Activated CD4-positive, alpha-beta T cell treated with anti-CD3 and anti-CD28 coated beads, Interleukin-2, amount 10 ng/mL, durations not matched to agents 24 days and 14 days (primary cell): ENCODE measurements around the gene B4GALT7. TPM values are rescaled to one million over a fixed set of nuclear protein-coding genes. Genes with fewer than 3 reads are reported as not detected.

Source experiments
- DNase-seq: peaks from one replicate; pipeline ENCODE4 v3.0.0; 2022
- H3K27ac Mint-ChIP-seq: one replicate; pipeline ENCODE4 v1.8.0; 2022; ENCODE audit warnings: mild to moderate bottlenecking, mixed read lengths
- H3K27me3 Mint-ChIP-seq: one replicate; pipeline ENCODE4 v1.8.0; 2022; ENCODE audit warnings: mixed read lengths
- H3K36me3 Mint-ChIP-seq: one replicate; pipeline ENCODE4 v1.8.0; 2022; ENCODE audit warnings: low read depth, mild to moderate bottlenecking, mixed read lengths
- H3K4me1 Mint-ChIP-seq: one replicate; pipeline ENCODE4 v1.8.0; 2021; ENCODE audit warnings: mixed read lengths
- H3K4me3 Mint-ChIP-seq: one replicate; pipeline ENCODE4 v1.8.0; 2022; ENCODE audit warnings: mild to moderate bottlenecking, moderate library complexity, mixed read lengths
- H3K9me3 Mint-ChIP-seq: one replicate; pipeline ENCODE4 v1.8.0; 2021; ENCODE audit warnings: mixed read lengths
- intact Hi-C: fragments of 100-400 bp; cut with micrococcal nuclease; formaldehyde crosslinking; loops from one replicate; pipeline ENCODE4 v1.15.1; 2023
- total RNA-seq: library from RNA; stranded (reverse); gene quantifications from 2 replicates; pipeline ENCODE4 v1.2.3, GENCODE V29; 2022

Gene B4GALT7
- total RNA-seq, 1 donor from 2014 or later = 27.7 TPM

GRCh38 chr5:177598477-177598876 is 1.5 kb upstream of the B4GALT7 start:
- peak; percentile 56 for DNase-seq
- peaks cover 37% of the 10 kb centered on the region for H3K36me3 Mint-ChIP-seq
- H3K4me3 Mint-ChIP-seq = peak overlapping the region; percentile 97
- intact Hi-C loops = loop anchor here (10.0 kb wide), 1 partner anchor 194 kb away; the partner anchor contains the start of genes F12 and PFN3
- H3K27me3 Mint-ChIP-seq = no peaks in the 10 kb centered on the region
- H3K9me3 Mint-ChIP-seq = no peaks in the 10 kb centered on the region
- peaks cover 23% of the 10 kb centered on the region for H3K4me1 Mint-ChIP-seq
- peak overlapping the region; percentile 48 for H3K27ac Mint-ChIP-seq

DNA sequence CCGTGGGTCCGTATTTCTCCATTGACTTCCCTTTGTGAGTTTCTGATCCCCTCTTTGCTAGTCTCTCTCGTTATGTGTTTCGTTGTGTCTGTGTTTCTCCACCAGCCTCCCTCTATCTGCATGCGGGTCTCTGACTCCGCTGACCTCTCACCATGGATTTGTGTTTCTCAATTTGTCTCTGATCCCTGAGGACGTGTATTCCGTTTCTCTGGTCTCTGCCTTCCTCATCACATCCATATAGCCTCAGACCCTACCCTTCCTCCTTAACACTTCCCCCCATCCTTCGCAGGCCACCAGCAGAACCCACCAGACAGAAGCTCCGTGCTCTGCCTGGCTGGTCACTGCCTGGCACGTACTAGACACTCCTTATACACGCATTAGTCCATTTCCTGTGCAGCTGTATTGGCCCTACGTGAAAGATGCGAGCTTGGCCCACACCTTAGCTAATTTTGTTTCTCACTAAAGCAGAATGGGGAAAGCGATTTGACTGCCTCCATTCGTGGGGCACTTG is 631 bp downstream of the B4GALT7 start:
- Mint-ChIP-seq H3K27me3 (no peaks in the 10 kb centered on the region), H3K27ac (peak overlapping the region; percentile 92), H3K4me1 (peaks cover 18% of the 10 kb centered on the region), H3K4me3 (peak overlapping the region; percentile 97), H3K36me3 (peaks cover 22% of the 10 kb centered on the region), H3K9me3 (no peaks in the 10 kb centered on the region)
- peak; percentile 71 for DNase-seq
- intact Hi-C loops = no loop called here

DNA sequence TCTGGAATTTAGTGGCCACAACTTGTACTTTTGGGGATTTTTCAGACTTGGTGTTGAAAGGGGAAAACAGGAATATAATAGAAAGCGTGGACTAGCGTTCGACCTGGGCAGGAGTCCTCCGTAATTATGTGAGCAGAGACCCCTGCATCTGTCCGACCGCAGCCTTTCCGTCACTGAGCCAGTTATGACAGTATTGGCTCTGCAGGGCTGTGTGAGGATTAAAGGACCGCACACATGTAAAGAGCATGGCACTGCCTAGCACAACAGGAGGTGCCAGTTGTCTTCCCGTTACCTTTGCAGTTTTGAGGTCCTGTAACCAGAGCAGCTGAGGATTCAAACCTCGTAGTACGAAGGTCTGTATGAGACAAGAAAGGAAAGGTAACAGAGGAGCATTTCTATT is 1.2 kb downstream of the B4GALT7 start:
- no peaks in the 10 kb centered on the region for H3K9me3 Mint-ChIP-seq
- peak overlapping the region; percentile 92 for H3K27ac Mint-ChIP-seq
- H3K4me1 Mint-ChIP-seq = peaks cover 20% of the 10 kb centered on the region
- H3K27me3 Mint-ChIP-seq = no peaks in the 10 kb centered on the region
- peak; percentile 57 for DNase-seq
- peak overlapping the region; percentile 97 for H3K4me3 Mint-ChIP-seq
- intact Hi-C loops = no loop called here
- peaks cover 18% of the 10 kb centered on the region for H3K36me3 Mint-ChIP-seq

DNA sequence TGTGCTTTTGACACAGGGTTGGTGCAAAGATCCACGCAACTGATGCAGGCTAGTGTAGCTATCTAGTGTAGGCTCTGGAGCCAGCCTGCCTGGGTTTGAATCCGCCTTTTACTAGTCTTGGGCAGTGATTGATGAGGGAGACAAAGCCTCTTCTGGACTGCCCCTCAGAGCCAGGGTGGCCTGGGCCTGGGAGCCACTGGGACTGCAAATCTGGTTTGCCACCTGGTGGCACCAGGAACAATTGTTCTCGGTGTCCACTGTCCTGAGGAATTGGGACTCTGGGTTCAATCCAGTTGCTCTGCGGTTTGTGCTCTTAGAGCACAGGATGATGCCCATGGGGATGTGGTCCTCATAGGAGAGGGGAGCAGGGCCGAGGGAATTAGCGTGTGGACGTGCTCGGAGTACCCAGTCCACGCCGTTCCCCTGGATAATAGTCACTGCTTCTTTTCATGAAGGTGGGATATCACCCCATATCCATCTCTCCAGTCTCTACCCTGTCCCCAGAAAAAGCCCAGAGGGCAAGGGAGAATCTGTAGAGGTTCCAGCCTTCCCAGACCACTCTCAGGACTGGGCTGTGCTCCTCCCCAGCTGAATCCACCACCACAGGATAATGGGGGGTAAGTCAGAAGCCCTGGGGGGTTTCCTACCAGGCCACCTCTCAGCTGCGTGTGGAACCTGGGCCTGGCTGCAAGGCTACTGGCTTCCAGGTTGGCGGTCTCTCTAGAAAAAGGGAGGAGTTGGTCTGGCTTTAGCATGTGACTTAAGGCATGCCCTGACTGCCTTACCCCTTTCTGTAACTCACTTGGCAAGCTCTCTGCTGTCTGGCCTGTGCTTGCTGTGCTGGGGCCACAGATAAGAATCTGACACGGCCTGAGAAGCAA is 1.9 kb downstream of the B4GALT7 start:
- intact Hi-C loops = no loop called here
- no peaks in the 10 kb centered on the region for H3K27me3 Mint-ChIP-seq

DNA sequence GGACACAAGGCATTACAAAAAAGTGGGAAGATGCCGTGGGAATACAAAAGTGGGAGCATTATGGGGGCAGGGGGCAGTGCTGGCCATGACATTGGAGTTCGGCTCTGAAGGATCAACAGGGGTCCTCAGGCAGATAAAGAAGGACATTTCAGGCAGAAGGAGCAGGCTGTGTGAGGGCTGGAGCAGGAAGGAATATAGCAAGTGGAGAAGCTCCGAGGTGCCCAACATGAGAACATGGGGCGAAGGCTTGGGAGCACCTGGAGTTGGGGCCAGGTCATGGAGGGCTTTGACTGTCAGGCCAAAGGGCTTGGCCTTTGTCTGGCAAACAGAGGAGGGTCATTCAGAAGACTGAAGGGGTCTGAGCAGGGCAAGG is 2.5 kb downstream of the B4GALT7 start:
- Mint-ChIP-seq H3K9me3 (no peaks in the 10 kb centered on the region), H3K36me3 (peaks cover 11% of the 10 kb centered on the region), H3K27ac (no peak overlapping the region), H3K4me3 (no peak overlapping the region), H3K4me1 (peaks cover 20% of the 10 kb centered on the region), H3K27me3 (no peaks in the 10 kb centered on the region)
- DNase-seq = no peak
- intact Hi-C loops = no loop called here

More for the DNA sequence above, 1.9 kb downstream of the B4GALT7 start:
- Mint-ChIP-seq H3K27ac (no peak overlapping the region), H3K4me1 (peaks cover 20% of the 10 kb centered on the region), H3K36me3 (peaks cover 11% of the 10 kb centered on the region), H3K4me3 (peak overlapping the region; percentile 97), H3K9me3 (no peaks in the 10 kb centered on the region)
- peak; percentile 59 for DNase-seq

GRCh38 chr5:177603631-177604030 is 3.7 kb downstream of the B4GALT7 start:
- peak; percentile 57 for DNase-seq
- Mint-ChIP-seq H3K4me3 (no peak overlapping the region), H3K4me1 (peaks cover 17% of the 10 kb centered on the region), H3K36me3 (peaks cover 8% of the 10 kb centered on the region), H3K27ac (no peak overlapping the region), H3K27me3 (no peaks in the 10 kb centered on the region), H3K9me3 (no peaks in the 10 kb centered on the region)
- intact Hi-C loops = no loop called here

DNA sequence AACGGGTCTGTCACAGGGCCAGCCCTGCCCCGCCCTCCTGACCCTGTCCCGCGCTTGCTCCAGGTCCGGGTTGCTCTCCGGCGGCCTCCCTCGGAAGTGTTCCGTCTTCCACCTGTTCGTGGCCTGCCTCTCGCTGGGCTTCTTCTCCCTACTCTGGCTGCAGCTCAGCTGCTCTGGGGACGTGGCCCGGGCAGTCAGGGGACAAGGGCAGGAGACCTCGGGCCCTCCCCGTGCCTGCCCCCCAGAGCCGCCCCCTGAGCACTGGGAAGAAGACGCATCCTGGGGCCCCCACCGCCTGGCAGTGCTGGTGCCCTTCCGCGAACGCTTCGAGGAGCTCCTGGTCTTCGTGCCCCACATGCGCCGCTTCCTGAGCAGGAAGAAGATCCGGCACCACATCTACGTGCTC is 4.2 kb downstream of the B4GALT7 start:
- no peak overlapping the region for H3K27ac Mint-ChIP-seq
- H3K4me3 Mint-ChIP-seq = no peak overlapping the region
- H3K36me3 Mint-ChIP-seq = peaks cover 8% of the 10 kb centered on the region
- H3K27me3 Mint-ChIP-seq = no peaks in the 10 kb centered on the region
- intact Hi-C loops = no loop called here
- H3K4me1 Mint-ChIP-seq = peaks cover 13% of the 10 kb centered on the region
- H3K9me3 Mint-ChIP-seq = no peaks in the 10 kb centered on the region
- DNase-seq = no peak

DNA sequence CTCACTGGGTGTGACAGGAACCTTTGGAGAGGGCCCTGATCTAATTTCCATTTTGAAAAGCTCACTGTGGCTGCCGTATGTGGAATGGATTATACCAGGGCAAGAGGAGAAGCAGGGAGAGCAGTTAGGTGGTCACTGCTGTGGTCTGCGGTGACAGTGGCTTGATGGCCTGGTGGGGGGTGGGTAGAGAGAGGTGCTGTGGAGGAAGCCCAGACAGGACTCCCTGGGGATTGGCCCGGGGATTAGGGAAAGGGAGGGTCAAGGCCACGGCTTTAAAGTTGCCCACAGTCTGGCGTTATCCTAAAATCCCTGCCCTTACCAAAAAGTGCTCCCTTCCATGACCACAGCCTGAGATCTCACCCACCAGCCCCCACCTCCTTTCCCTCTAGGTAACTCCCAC is 4.7 kb downstream of the B4GALT7 start:
- intact Hi-C loops = no loop called here
- no peak for DNase-seq

GRCh38 chr5:177605078-177605477 is 5.1 kb downstream of the B4GALT7 start:
- Mint-ChIP-seq H3K4me3 (no peak overlapping the region), H3K9me3 (no peaks in the 10 kb centered on the region), H3K36me3 (peaks cover 8% of the 10 kb centered on the region), H3K27me3 (no peaks in the 10 kb centered on the region), H3K4me1 (peaks cover 11% of the 10 kb centered on the region), H3K27ac (no peak overlapping the region)
- intact Hi-C loops = no loop called here
- DNase-seq = no peak

More for the DNA sequence above, 4.7 kb downstream of the B4GALT7 start:
- Mint-ChIP-seq H3K36me3 (peaks cover 8% of the 10 kb centered on the region), H3K4me1 (peaks cover 11% of the 10 kb centered on the region), H3K27ac (no peak overlapping the region), H3K9me3 (no peaks in the 10 kb centered on the region), H3K4me3 (no peak overlapping the region), H3K27me3 (no peaks in the 10 kb centered on the region)

- Mint-ChIP-seq H3K4me1 (peaks cover 8% of the 10 kb centered on the region), H3K9me3 (no peaks in the 10 kb centered on the region), H3K27ac (peak overlapping the region; percentile 23), H3K4me3 (no peak overlapping the region), H3K27me3 (no peaks in the 10 kb centered on the region), H3K36me3 (peaks cover 6% of the 10 kb centered on the region)
- DNase-seq = no peak
- intact Hi-C loops = no loop called here
Observed at GRCh38 chr5:177605667-177606066, 5.7 kb downstream of the B4GALT7 start.

DNA sequence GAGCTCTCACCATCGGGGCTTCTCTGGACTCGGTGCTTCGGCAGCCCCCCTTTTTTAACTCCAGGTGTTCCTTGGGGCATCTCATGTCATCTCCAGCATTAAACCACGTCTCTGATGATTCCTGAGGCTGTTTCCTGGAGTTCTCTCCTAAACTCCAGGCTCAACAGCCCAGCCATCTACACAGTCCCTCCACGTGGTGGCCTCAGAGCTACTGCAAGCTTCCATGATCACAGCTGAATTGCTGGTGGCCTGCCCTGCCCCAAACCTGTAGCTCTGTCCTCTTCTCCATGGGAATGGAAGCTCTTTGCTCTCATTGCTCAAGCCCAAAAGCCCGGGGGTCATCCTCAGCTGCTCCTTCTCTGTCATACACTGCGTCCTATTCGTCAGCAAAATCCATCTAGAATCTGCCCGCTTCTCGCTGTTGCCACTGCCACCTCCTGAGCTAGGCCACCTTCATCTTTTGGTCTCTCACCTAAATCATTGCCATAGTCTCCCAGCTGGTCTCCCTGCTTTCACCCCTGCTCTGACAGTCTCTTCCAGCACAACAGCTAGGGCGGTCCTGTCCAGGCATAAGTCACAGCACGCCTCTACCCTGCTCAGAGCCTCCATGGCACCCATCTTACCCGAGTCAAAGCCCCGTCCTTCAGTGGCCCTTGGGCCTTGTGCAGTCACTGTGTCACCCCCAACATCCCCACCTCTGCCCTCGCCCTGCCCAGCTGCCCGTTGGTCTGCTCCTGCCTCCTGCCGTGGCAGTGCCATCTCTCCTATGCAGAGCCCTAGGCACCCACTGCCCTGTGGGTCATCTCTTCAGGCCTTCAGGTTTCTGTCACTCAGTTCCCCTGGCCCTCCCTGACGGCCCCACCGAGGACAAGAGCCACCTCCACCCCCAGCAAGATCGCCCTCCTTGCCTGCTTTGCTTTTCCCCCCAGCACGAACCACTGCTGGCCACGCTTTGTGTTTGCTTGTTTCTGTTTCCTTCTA is 6.4 kb downstream of the B4GALT7 start:
- Mint-ChIP-seq H3K36me3 (peaks cover 6% of the 10 kb centered on the region), H3K27ac (peak overlapping the region; percentile 5), H3K4me3 (no peak overlapping the region), H3K4me1 (peaks cover 2% of the 10 kb centered on the region), H3K27me3 (no peaks in the 10 kb centered on the region), H3K9me3 (no peaks in the 10 kb centered on the region)
- intact Hi-C loops = no loop called here
- DNase-seq = no peak

GRCh38 chr5:177607115-177607451 is 7.2 kb downstream of the B4GALT7 start:
- Mint-ChIP-seq H3K4me3 (no peak overlapping the region), H3K27ac (no peak overlapping the region), H3K9me3 (no peaks in the 10 kb centered on the region), H3K27me3 (no peaks in the 10 kb centered on the region), H3K4me1 (peaks cover 2% of the 10 kb centered on the region), H3K36me3 (peaks cover 6% of the 10 kb centered on the region)
- DNase-seq = no peak
- intact Hi-C loops = no loop called here

GRCh38 chr5:177607452-177608192 is 7.7 kb downstream of the B4GALT7 start:
- no peaks in the 10 kb centered on the region for H3K27me3 Mint-ChIP-seq
- DNase-seq = peak; percentile 89

More at GRCh38 chr5:177607452-177608192, 7.7 kb downstream of the B4GALT7 start:
- intact Hi-C loops = no loop called here
- H3K4me3 Mint-ChIP-seq = no peak overlapping the region
- H3K27ac Mint-ChIP-seq = peak overlapping the region; percentile 11
- peaks cover 2% of the 10 kb centered on the region for H3K4me1 Mint-ChIP-seq
- H3K9me3 Mint-ChIP-seq = no peaks in the 10 kb centered on the region
- H3K36me3 Mint-ChIP-seq = peaks cover 9% of the 10 kb centered on the region
